Right lobe of liver (tissue), 4 donors: ENCODE results near the gene UNC5C.

Experiments
- POLR2A ChIP-seq: fragments of 450-650 bp; IDR thresholded peaks from one replicate; pipeline ENCODE4 v1.6.1; 2017; ENCODE audit warnings: antibody characterized with exemption, mild to moderate bottlenecking
- TF ChIP-seq, protein P1 (sequence below), 4 donors: fragments of 200-600 bp in 3 of 4; fragments of 450-650 bp in 1 of 4; IDR thresholded peaks; one replicate each; pipeline versions ENCODE4 v1.5.1 to v1.8.0; 2016 to 2022; ENCODE audit warnings: antibody characterized with exemption in 4 of 4, mild to moderate bottlenecking in 2 of 4
- donor health status: DM: no; HTN: no; CAD: no.
- donor health status: DM: no; HTN: no; CAD: no.
- donor health status: DM: no; HTN: yes; CAD: no.

DNA sequence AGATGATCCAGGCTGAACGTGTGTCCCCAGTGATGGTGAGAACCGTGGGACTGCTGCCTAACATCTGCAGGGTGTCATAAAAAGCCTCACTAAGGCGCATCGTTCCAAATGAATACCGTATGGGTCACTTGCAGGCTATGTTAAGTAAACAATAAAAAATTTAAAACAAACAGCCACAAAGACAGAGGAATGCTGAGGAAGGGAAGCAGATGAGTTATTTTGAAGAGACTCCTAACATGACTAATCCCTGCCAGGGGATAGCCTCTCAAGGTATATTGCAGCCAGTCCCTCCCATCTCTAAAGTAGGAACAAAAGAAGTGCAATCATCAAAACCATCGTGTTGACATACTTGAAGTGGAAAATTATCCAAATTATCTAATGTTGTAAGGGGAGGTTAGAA is 83.8 kb downstream of the UNC5C start:
- TF ChIP-seq, protein P1, sequence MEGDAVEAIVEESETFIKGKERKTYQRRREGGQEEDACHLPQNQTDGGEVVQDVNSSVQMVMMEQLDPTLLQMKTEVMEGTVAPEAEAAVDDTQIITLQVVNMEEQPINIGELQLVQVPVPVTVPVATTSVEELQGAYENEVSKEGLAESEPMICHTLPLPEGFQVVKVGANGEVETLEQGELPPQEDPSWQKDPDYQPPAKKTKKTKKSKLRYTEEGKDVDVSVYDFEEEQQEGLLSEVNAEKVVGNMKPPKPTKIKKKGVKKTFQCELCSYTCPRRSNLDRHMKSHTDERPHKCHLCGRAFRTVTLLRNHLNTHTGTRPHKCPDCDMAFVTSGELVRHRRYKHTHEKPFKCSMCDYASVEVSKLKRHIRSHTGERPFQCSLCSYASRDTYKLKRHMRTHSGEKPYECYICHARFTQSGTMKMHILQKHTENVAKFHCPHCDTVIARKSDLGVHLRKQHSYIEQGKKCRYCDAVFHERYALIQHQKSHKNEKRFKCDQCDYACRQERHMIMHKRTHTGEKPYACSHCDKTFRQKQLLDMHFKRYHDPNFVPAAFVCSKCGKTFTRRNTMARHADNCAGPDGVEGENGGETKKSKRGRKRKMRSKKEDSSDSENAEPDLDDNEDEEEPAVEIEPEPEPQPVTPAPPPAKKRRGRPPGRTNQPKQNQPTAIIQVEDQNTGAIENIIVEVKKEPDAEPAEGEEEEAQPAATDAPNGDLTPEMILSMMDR (IDR thresholded peaks at IDR 0.05): no peak
- TF ChIP-seq POLR2A: no peak
